Activated naive CD4-positive, alpha-beta T cell treated with anti-CD3 and anti-CD28 coated beads, Interleukin-2, amount 50 U/mL, for 72 hours (primary cell): ENCODE measurements around the gene RCAN2. TPM values are rescaled to one million over a fixed set of nuclear protein-coding genes. Genes with fewer than 3 reads are reported as not detected.
"Not testable (repeated sequence)": the region's sequence is repeated elsewhere in the genome, so short reads cannot be mapped to it uniquely, and the experiment has no call there.

Source experiments
- ATAC-seq, 2 donors: fragments of 150-1000 bp; cut with Tn5 transposase; 2 replicates each; pipeline ENCODE4 v1.10.0; 2021; ENCODE audit warnings: mild to moderate bottlenecking in 2 of 2, moderate library complexity in 2 of 2
- DNase-seq, 2 donors: peaks; one replicate each; pipeline ENCODE4 v3.0.0; 2021 to 2022; ENCODE audit warnings: low spot score in 2 of 2
- H3K27ac Mint-ChIP-seq, 2 donors: one replicate each; pipeline ENCODE4 v1.8.0; 2022; ENCODE audit warnings: mild to moderate bottlenecking in 2 of 2, mixed read lengths in 2 of 2
- H3K36me3 Mint-ChIP-seq, 2 donors: one replicate each; pipeline ENCODE4 v1.8.0; 2022; ENCODE audit warnings: mixed read lengths in 2 of 2
- H3K9me3 Mint-ChIP-seq, 2 donors: one replicate each; pipeline ENCODE4 v1.8.0; 2022; ENCODE audit warnings: mixed read lengths in 2 of 2
- total RNA-seq, 2 donors: library from RNA; stranded (reverse); gene quantifications; one replicate each; pipeline ENCODE4 v1.2.3, GENCODE V29; 2022

RCAN2 gene
- total RNA-seq, 2 donors from 2014 or later = 0.74 TPM; not detected in 1

DNA sequence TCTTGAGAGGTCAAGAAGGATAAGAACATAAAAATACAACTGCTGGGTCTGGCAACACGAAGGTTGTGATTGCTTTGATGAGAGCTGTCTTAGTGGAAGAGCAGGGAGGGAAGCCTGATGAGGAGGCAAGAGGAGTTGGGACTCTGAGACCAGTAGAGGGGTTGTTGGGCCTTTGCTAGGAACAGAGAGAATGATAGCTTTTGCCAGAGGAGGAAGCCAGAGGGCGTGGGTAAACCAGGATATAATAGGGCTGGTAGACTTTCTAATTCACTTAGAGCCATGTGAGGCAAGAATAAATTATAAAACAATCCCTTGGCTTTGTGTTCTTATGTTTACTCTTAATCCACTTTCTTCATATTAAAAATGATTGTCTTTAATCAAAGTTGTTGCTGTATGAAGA lies 78.6 kb downstream of the RCAN2 start:
- DNase-seq = no peak
- no peaks in the 10 kb centered on the region for H3K9me3 Mint-ChIP-seq

DNA sequence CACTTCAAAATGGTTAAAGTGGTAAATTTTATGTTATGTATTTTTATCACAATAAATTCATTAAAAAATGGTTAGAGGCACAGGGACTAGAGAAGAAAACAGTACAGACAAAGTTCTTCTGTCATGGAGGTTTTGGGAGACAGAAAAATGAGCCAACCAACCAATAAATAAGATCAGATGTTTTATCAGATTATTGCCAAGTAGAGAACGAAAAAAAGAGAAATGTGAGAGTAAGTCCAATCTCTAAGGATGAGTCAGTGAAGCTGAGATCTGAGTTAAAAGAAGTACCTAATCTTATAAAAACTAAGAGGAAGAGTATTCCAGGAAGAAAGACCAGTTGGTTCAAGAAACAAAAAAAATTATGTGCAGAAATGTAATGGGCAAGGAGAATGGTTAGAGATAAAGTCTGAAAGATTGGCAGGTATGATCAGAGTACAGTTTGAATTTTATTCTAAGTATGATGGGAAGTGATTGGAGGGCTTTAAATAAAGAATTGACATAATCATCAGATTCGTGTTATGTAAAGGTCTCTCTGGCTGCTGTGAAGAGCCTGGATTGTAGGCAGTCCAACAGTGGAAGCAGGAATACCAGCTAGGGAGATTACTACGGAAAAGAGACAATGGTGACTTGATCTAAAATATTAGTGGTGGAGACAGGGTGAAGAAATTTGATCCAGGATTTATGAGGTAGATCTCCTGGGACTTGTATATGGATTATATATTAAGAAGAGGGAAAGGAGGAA lies 79.6 kb downstream of the RCAN2 start:
- H3K36me3 Mint-ChIP-seq = no peaks in the 10 kb centered on the region
- no peak overlapping the region for H3K27ac Mint-ChIP-seq
- H3K9me3 Mint-ChIP-seq = no peaks in the 10 kb centered on the region
- ATAC-seq (no peak), DNase-seq (no peak)

More for the DNA sequence above, 78.6 kb downstream of the RCAN2 start:
- no peak for ATAC-seq
- Mint-ChIP-seq H3K27ac (no peak overlapping the region), H3K36me3 (no peaks in the 10 kb centered on the region)

DNA sequence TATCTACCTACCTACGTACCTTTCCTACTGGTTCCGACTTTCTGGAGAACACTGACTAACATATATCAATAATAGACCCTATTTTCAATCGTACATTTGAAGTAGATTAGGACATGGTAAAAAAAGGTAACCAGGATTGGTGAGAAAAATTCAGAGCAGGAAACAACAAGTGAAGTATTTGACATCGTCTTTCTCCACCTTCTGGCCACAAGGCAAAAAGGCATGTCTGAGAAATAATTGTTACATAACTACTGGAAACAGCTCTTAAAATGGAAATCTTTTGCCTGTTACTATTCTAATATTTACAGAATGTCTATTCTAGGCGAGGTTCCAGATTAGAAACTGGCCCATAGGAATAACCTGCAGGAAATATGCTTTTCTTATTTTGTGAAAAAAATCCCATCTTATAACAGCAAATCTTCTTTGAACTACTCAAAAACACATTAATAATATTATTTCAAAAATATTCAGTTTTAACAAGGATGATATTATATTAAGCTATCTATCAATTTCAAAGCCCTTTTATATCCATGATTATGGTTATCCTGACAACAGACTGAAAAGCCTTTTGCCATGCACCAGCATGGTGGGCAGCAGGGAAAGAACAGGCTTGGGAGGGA lies 80.8 kb downstream of the RCAN2 start:
- H3K9me3 Mint-ChIP-seq = no peaks in the 10 kb centered on the region
- H3K36me3 Mint-ChIP-seq = no peaks in the 10 kb centered on the region
- DNase-seq (no peak), ATAC-seq (no peak)
- no peak overlapping the region for H3K27ac Mint-ChIP-seq

DNA sequence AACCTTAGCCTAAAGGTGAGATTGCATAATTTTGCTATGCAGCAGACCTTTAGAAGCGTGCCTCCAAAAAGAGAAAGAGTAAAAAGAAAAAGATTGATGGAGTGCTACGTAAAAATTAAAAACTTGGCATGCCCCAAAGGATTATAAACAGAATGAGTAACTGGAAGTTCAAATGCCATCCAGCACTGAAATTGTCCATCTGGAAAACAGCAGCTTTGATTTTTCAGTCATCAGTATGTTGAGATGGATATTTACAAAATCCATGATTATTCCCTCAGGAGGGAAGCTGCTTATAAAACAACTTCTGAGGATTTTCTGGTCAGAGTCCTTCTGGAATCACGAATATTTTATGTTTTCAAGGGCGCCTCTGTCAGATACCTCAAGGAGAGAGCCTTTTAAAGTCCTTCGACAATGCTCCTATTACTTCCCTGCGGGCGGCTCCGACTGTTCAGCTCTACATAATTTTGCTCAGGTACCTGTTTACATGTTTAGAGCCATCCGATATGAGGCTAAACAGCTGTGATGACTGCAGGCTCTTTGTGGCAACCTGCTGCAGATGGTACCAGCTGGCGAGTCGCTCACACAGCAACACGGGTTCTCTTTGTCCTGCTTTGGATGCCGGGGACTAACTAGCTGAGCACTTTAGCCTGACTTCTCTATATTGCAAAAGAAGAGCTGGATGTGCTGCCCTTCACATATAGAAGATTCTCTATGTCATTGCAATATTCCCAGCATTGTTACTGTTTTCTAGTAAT lies 83.3 kb downstream of the RCAN2 start:
- no peak overlapping the region for H3K27ac Mint-ChIP-seq
- no peak for DNase-seq
- ATAC-seq = no peak
- no peaks in the 10 kb centered on the region for H3K36me3 Mint-ChIP-seq
- H3K9me3 Mint-ChIP-seq = no peaks in the 10 kb centered on the region

DNA sequence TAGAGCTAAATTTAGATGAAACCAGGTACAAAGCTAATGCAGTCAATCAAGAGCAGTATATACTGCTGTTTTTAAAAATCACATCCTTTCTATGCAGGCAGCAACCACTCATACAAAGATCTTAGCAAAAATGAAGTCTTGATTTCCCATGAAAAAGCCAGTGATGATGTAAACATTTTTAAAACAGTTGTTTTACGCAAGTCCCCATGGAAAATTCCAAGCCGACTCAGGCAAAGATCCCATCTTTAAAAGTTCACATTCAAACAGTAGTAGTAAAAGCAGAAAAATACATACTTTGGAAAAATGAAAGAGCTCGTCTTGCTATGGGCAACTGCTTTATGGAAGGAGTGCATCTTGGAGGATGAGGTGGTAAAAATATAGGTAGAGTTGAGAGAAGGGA lies 84.0 kb downstream of the RCAN2 start:
- DNase-seq (no peak), ATAC-seq (no peak)
- Mint-ChIP-seq H3K36me3 (no peaks in the 10 kb centered on the region), H3K9me3 (no peaks in the 10 kb centered on the region), H3K27ac (no peak overlapping the region)

DNA sequence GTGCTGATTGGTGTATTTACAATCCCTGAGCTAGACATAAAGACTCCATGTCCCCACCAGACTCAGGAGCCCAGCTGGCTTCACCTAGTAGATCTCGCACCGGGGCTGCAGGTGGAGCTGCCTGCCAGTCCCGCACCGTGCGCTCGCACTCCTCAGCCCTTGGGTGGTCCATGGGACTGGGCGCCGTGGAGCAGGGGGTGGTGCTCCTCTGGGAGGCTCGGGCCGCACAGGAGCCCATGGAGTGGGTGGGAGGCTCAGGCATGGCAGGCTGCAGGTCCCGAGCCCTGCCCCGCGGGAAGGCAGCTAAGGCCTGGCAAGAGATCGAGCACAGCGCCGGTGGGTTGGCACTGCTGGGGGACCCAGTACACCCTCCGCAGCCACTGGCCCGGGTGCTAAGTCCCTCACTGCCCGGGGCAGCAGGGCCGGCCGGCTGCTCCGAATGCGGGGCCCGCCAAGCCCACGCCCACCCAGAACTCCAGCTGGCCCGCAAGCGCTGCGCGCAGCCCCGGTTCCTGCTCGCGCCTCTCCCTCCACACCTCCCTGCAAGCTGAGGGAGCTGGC lies 85.5 kb downstream of the RCAN2 start:
- not testable (repeated sequence) for DNase-seq, H3K36me3 Mint-ChIP-seq, H3K27ac Mint-ChIP-seq, ATAC-seq, H3K9me3 Mint-ChIP-seq

DNA sequence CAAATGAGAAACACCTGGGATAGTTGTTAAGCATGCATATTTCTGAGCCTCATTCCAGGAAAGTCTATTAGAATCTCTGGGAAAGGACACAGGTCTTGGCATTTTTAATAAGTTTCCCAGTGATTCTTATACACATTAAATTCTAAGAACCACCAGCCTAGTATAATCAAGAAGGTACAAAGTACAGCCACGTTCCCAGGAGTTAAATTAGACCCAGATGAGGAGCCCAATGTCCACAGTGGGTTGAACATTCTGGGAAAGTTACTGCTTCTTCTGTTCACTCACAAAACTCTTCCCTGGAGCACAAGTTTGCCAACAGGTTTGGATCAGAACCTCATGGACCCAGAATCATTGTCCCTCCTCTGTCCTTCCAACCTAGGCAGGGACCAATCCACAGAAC lies 90.4 kb downstream of the RCAN2 start:
- H3K9me3 Mint-ChIP-seq = no peaks in the 10 kb centered on the region
- DNase-seq = no peak
- ATAC-seq = no peak
- no peaks in the 10 kb centered on the region for H3K36me3 Mint-ChIP-seq
- no peak overlapping the region for H3K27ac Mint-ChIP-seq

DNA sequence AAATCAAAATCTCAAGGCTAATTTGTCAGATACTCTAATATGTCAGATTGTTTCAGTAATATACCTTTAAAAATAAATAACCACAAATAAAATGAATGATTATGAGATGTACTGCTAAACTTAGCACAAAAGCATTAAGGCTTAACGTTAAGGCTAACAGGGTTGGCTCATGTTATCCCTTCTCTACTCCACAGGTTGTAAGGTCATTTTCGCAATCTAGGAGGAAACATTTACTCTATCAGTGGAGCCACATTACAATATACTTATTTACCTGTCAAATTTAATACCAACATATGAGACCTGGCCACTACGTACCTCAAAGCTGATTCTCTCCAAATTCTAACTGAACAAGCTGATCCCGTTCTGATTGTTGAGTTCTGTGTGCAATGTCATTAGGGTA lies 95.7 kb downstream of the RCAN2 start:
- Mint-ChIP-seq H3K9me3 (peaks cover 0 to 3% of the 10 kb centered on the region in 2 donors), H3K36me3 (no peaks in the 10 kb centered on the region), H3K27ac (no peak overlapping the region)
- ATAC-seq = no peak
- DNase-seq = no peak

DNA sequence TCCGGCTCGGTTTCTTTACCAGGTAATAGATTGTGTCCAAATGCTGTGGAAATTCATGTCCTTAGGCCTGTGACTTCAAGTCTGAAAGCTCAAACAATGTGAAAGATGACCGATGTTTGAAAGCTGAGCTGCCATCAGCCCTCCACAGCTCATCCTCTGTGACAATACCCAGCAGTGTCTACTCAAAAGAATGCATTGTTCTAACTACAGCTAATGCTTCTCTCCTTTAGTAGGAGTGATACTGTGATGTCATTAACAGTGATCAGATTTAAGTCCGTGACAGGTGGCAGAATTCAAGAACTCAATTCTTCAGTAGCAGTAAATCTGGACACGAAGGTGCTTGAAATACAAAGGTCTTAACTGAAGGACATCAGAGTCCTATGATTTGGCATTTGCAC lies 97.3 kb downstream of the RCAN2 start:
- Mint-ChIP-seq H3K27ac (no peak overlapping the region), H3K9me3 (peaks cover 0 to 3% of the 10 kb centered on the region in 2 donors), H3K36me3 (no peaks in the 10 kb centered on the region)
- DNase-seq (no peak), ATAC-seq (no peak)

DNA sequence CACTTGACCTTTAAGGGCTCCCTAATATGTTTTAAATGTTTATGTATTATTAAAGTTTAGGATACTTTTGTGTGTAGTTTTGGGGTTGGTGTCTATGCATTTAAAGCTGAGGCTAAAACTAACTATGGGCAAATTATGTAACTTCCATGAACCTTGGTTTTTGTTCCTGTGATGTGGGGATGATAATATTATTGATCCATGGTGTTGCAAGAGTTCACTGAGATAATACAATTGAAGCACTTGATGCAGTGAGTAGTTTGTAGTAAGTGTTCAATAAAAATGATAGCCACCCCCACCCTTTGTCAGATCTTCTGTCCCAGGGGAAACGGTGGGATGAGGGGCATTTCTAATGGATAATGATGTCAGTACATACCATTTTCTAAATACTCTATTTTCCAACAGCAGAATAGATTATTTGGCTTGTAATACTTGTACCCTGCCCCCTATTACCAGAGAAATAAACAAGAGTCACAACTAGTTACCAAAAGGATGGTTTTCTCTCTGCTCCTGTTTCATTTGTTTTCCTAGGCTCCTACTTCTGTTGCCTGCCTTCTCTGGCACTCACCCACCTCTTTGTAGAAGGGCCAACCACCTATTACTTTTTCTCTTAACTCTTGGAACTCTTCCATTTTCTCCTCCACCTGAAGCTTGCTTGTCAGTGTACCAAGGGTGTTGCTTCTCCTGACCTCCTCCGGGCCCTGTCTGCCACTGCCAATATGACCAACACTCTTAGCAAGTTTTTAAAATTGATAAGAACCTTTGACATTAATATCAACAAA lies 97.9 kb downstream of the RCAN2 start:
- DNase-seq (no peak), ATAC-seq (no peak)
- H3K27ac Mint-ChIP-seq = no peak overlapping the region
- H3K9me3 Mint-ChIP-seq = peaks cover 0 to 3% of the 10 kb centered on the region in 2 donors
- no peaks in the 10 kb centered on the region for H3K36me3 Mint-ChIP-seq

DNA sequence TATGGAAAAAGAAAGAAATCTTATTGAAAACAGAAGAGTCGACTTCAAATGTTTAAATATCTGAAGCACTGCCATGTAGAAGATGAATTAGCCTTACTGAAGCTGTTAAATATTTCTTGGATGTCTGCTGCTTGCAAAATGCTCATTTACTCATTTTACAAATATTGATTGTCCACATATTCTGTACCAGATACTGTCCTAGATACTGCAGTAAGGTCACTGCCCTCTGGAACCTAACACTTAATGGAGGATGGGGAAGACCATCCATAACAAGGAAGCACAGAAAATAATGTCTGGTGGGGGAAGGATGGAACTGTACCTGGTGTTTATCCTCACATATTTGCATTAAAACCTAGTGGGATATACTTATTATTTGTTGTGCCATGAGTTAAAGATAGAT lies 99.0 kb downstream of the RCAN2 start:
- ATAC-seq (no peak), DNase-seq (no peak)
- H3K27ac Mint-ChIP-seq = no peak overlapping the region
- H3K36me3 Mint-ChIP-seq = no peaks in the 10 kb centered on the region
- peaks cover 0 to 3% of the 10 kb centered on the region in 2 donors for H3K9me3 Mint-ChIP-seq

DNA sequence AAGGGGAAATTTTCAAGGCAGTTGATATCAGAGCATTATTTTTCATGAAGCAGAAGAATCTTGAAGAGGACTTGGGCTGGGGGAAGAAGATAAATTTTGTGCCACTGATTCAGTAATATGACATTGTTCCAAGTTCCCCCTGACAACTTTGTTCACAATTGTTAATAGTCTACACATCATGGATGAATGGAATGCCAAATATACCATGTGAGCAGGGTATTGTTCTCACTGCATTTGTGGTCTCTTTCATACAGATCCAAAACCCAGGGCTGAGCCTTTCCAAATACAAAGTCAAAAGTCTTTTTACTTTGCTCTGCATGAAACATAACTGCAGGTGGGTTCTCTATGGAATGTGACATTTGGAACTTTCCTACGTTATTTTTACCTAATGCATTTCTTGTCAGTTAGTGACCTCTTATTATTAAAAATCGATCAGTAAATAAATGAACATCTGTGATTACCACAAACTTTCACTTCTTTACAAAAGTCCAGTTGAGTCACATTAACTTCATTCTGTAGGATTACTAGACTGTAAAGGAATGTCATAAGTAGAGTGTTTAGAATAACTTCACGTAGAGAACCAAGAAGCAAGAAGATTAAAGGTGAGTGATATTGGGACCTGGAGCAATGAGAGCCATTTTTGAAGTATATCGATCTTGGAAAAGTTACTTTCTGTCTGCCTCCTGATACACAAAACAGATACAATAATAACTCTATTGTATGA lies 100.9 kb downstream of the RCAN2 start:
- no peaks in the 10 kb centered on the region for H3K36me3 Mint-ChIP-seq
- peaks cover 0 to 3% of the 10 kb centered on the region in 2 donors for H3K9me3 Mint-ChIP-seq
- no peak for ATAC-seq
- no peak overlapping the region for H3K27ac Mint-ChIP-seq
- DNase-seq = no peak

DNA sequence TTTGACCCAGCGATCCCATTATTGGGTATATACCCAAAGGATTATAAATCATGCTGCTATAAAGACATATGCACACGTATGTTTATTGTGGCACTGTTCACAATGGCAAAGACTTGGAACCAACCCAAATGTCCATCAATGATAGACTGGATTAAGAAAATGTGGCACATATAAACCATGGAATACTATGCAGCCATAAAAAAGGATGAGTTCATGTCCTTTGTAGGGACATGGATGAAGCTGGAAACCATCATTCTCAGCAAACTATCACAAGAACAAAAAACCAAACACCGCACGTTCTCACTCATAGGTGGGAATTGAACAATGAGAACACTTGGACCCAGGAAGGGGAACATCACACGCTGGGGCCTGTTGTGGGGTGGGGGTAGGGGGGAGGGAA lies 103.5 kb downstream of the RCAN2 start:
- not testable (repeated sequence) for ATAC-seq, DNase-seq, H3K27ac Mint-ChIP-seq, H3K36me3 Mint-ChIP-seq, H3K9me3 Mint-ChIP-seq

DNA sequence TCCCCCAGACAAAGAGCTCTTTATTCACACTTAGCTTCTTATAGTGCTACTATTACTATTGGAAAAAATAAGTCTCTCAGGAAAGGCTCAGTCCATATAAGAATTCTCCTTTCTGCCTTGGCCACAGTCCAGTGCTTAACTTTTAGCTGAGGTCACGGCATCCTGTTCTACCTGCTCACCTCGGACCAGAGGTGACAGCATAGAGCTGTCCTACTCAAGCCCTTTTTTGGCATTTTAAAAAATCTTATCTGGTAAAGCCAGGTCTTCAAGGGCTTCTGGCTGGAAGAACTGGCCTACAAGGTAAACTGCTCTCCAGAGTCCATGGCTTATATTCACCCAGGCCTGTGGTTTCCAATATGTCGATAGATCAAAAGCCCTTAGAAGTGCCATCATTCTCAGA lies 109.7 kb downstream of the RCAN2 start:
- DNase-seq (no peak), ATAC-seq (no peak)
- Mint-ChIP-seq H3K36me3 (no peaks in the 10 kb centered on the region), H3K9me3 (no peaks in the 10 kb centered on the region), H3K27ac (no peak overlapping the region)

DNA sequence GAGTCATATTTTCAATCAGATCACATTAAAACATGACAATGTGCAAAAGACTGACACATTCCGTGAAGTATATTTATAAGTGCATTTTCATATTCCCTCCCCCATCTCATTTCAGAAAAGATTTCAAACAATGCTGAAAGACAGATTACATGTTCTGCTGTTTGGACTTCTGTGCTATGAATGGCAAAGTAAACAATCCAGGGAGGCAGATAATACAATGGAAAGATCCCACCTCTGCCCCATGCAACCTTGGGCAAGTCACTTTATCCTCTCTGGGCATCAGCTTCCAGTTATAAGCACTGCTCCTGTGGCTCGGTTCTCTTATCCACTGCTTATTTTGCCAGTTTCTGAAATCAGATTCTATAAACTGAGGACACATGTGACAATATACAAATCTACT lies 110.2 kb downstream of the RCAN2 start:
- Mint-ChIP-seq H3K36me3 (no peaks in the 10 kb centered on the region), H3K9me3 (no peaks in the 10 kb centered on the region), H3K27ac (no peak overlapping the region)
- ATAC-seq = no peak
- DNase-seq = no peak

DNA sequence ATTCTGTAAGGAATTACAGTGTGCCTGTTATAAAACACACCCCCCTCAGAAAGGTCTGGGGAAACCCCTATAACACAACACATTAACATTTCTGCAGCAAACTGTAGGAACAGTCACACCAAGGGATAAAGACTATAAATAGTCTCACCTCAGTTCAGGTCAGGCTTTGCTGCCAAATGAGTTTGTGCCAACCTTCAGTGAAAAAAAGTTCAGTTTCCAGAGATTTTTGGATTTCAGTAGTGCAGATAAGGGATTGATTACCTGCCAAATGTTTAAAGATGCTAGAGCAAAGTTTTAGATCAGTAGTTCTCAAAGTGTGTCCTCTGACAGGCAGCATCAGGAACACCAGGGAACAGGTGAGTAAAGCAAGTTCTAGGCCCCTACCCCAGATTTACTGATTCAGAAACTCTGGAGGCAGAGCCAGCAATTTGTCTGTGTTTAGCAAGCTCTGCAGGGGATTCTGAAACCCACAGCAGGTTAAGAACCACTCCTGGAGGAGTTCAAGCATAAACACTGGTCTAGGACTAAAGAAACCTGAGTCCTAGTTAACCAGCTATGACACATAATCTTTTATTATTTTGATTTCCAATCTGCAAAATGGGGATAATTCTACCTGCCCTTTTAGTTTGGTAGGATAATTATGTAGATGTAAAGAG lies 111.0 kb downstream of the RCAN2 start:
- ATAC-seq (no peak), DNase-seq (no peak)

More for the DNA sequence above, 111.0 kb downstream of the RCAN2 start:
- Mint-ChIP-seq H3K9me3 (no peaks in the 10 kb centered on the region), H3K36me3 (no peaks in the 10 kb centered on the region), H3K27ac (no peak overlapping the region)
